Left lung (tissue), 10 donors: ENCODE measurements around the gene ANKS3. TPM values are rescaled to one million over a fixed set of nuclear protein-coding genes. Genes with fewer than 3 reads are reported as not detected.

Source experiments
- ATAC-seq: fragments of 200-7000 bp; cut with Tn5 transposase; one replicate; pipeline ENCODE4 v1.9.1; 2020; ENCODE audit warnings: moderate library complexity
- DNase-seq, 4 donors: peaks; one replicate each; pipeline ENCODE4 v3.0.0-alpha.2; 2013 to 2020
- H3K27ac ChIP-seq, 2 donors: fragments of 200-600 bp; sonication (generic) in 1 of 2; one replicate each; pipeline versions ENCODE4 v1.5.0 to v1.8.0; 2020 to 2021
- H3K27me3 ChIP-seq, 2 donors: fragments of 200-600 bp; sonication (generic) in 1 of 2; one replicate each; pipeline versions ENCODE4 v1.5.0 to v1.8.0; 2020 to 2021
- H3K36me3 ChIP-seq, 2 donors: fragments of 200-600 bp; sonication (generic) in 1 of 2; one replicate each; pipeline versions ENCODE4 v1.5.0 to v1.8.0; 2020 to 2021
- H3K4me1 ChIP-seq, 2 donors: fragments of 200-600 bp; one replicate each; pipeline ENCODE4 v1.8.0; 2021
- H3K4me3 ChIP-seq, 2 donors: fragments of 200-600 bp; sonication (generic) in 1 of 2; one replicate each; pipeline versions ENCODE4 v1.5.0 to v1.8.0; 2020 to 2021; ENCODE audit warnings: mild to moderate bottlenecking in 1 of 2
- H3K9me3 ChIP-seq, 2 donors: fragments of 200-600 bp; sonication (generic) in 1 of 2; one replicate each; pipeline versions ENCODE4 v1.5.0 to v1.8.0; 2020 to 2021
- CTCF ChIP-seq, 2 donors: fragments of 200-600 bp; sonication (generic) in 1 of 2; IDR thresholded peaks; one replicate each; pipeline versions ENCODE4 v1.5.0 to v1.8.0; 2021; ENCODE audit warnings: antibody characterized with exemption in 2 of 2
- intact Hi-C, 2 donors: fragments of 100-400 bp; cut with DNase I; formaldehyde crosslinking; loops; one replicate each; pipeline versions ENCODE4 v1.11.2 to v1.14.2; 2022
- polyA plus RNA-seq, 6 donors: library from polyadenylated mRNA; unstranded; fragments of 120-200 nt; gene quantifications; one replicate each; pipeline ENCODE4 v1.2.1, GENCODE V29; 2013; ENCODE audit not compliant: insufficient read length in 6 of 6
- total RNA-seq, 2 donors: library from RNA; stranded (reverse); fragmentation: NEBNext Ultra II Directional; extraction: Animal tissue kit (Norgen Biotek cat#: 25700); gene quantifications; one replicate each; pipeline ENCODE4 v1.2.1, GENCODE V29; 2021
- donor health status: DM: no; HTN: yes; CAD: no.
- donor health status: DM: no; HTN: no; CAD: no.

ANKS3 gene
- total and polyA plus RNA-seq, 8 donors = 16.1 to 32.8 (median 26.7) TPM

GRCh38 chr16:4749700-4750257 is 15.7 kb upstream of the ANKS3 start:
- Histone ChIP-seq H3K36me3 (peaks cover 0 to 59% of the 10 kb centered on the region in 2 donors), H3K27me3 (no peaks in the 10 kb centered on the region), H3K27ac (no peak overlapping the region), H3K4me1 (no peaks in the 10 kb centered on the region), H3K9me3 (no peaks in the 10 kb centered on the region), H3K4me3 (no peak overlapping the region)
- no peak for TF ChIP-seq CTCF (IDR thresholded peaks at IDR 0.05)
- DNase-seq (peak in 1 of 4 donors; percentile 70), ATAC-seq (no peak)
- intact Hi-C loops = no loop called here

- intact Hi-C loops = no loop called here
- ATAC-seq = no peak
- peak in 1 of 4 donors; percentile 42 for DNase-seq
These were observed 14.8 kb upstream of the ANKS3 start for GRCh38 chr16:4748682-4749411.

GRCh38 chr16:4747906-4748681 is 14.0 kb upstream of the ANKS3 start:
- peaks cover 0 to 42% of the 10 kb centered on the region in 2 donors for H3K36me3 ChIP-seq
- H3K9me3 ChIP-seq = no peaks in the 10 kb centered on the region
- no peak for ATAC-seq
- DNase-seq = peak in 1 of 4 donors; percentile 36
- no peaks in the 10 kb centered on the region for H3K27me3 ChIP-seq
- no peaks in the 10 kb centered on the region for H3K4me1 ChIP-seq
- H3K27ac ChIP-seq = no peak overlapping the region
- intact Hi-C loops = no loop called here
- no peak for TF ChIP-seq CTCF (IDR thresholded peaks at IDR 0.05)
- H3K4me3 ChIP-seq = no peak overlapping the region

More at GRCh38 chr16:4748682-4749411, 14.8 kb upstream of the ANKS3 start:
- no peaks in the 10 kb centered on the region for H3K4me1 ChIP-seq
- H3K27me3 ChIP-seq = no peaks in the 10 kb centered on the region
- peaks cover 0 to 50% of the 10 kb centered on the region in 2 donors for H3K36me3 ChIP-seq
- TF ChIP-seq CTCF (IDR thresholded peaks at IDR 0.05) = no peak
- H3K4me3 ChIP-seq = no peak overlapping the region
- H3K9me3 ChIP-seq = no peaks in the 10 kb centered on the region
- H3K27ac ChIP-seq = no peak overlapping the region

- H3K9me3 ChIP-seq = no peaks in the 10 kb centered on the region
- H3K36me3 ChIP-seq = peaks cover 0 to 32% of the 10 kb centered on the region in 2 donors
- no peaks in the 10 kb centered on the region for H3K27me3 ChIP-seq
- no peak overlapping the region for H3K27ac ChIP-seq
- no peak for TF ChIP-seq CTCF (IDR thresholded peaks at IDR 0.05)
- no peak for ATAC-seq
- no peak overlapping the region for H3K4me3 ChIP-seq
- DNase-seq = peak in 2 of 4 donors; percentile 45 to 64
- intact Hi-C loops = no loop called here
- H3K4me1 ChIP-seq = no peaks in the 10 kb centered on the region
These were observed 13.0 kb upstream of the ANKS3 start for GRCh38 chr16:4746991-4747574.
